Hindlimb muscle (tissue), 1 donor: ENCODE results near the gene C6orf89. TPM values are rescaled to one million over a fixed set of nuclear protein-coding genes. Genes with fewer than 3 reads are reported as not detected.
"Not testable (repeated sequence)": the region's sequence is repeated elsewhere in the genome, so short reads cannot be mapped to it uniquely, and the experiment has no call there.

ENCODE experiments used
- DNase-seq: peaks from one replicate; pipeline ENCODE4 v3.0.0-alpha.2; 2013
- polyA plus RNA-seq: library from polyadenylated mRNA; unstranded; fragments of 120-200 nt; gene quantifications from one replicate; pipeline ENCODE4 v1.2.1, GENCODE V29; 2013; ENCODE audit not compliant: insufficient read length

The C6orf89 gene
- polyA plus RNA-seq, 1 donor, result 30.9 TPM

DNA sequence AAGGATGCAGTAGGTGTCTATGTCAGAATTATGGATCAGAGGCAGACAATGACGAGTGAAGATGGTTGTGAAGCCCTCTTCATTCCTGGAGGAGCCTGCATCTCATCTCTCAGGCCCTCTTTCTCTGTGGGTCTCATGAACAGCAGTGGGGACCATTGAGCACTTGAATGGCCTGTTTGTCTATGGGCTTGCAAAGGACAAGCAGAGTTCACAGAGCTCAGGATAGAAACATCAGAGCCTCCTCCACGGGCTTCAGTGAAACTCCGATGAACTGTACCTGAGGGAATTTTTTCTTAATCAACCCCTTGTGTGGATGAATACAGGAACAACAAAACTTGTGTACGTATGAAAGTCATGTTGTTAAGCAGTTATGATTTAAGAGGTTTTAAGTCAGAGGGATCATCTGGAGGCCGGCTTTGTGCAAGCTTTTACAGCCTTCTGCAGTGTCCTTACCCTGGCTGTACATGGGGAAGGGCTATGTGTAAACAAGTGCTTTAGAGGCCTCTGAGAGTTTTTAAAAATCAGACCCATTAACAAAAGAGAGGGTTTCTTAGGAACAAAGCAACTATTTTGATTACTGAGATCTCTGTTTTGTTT, 39.1 kb downstream of the C6orf89 start:
- DNase-seq, result no peak

DNA sequence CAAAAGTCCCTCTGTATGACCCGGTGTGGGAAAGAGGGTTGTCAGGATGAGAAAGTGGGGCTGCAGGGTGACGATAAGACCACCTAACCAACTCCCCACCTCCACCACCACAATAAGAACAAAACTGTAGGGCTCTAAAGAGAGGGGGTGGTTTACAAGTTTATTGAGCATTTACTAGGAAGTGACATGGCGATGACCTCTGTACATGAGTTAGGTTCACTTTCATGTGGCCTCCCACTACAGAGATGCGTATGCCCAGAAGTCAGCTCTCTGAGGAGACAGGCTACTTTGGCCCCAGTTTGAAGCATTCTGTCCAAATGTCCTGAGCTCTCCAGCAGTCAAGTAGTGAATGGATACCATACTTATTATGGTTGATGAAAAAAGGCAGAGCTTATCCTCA, 40.1 kb downstream of the C6orf89 start:
- no peak for DNase-seq

DNA sequence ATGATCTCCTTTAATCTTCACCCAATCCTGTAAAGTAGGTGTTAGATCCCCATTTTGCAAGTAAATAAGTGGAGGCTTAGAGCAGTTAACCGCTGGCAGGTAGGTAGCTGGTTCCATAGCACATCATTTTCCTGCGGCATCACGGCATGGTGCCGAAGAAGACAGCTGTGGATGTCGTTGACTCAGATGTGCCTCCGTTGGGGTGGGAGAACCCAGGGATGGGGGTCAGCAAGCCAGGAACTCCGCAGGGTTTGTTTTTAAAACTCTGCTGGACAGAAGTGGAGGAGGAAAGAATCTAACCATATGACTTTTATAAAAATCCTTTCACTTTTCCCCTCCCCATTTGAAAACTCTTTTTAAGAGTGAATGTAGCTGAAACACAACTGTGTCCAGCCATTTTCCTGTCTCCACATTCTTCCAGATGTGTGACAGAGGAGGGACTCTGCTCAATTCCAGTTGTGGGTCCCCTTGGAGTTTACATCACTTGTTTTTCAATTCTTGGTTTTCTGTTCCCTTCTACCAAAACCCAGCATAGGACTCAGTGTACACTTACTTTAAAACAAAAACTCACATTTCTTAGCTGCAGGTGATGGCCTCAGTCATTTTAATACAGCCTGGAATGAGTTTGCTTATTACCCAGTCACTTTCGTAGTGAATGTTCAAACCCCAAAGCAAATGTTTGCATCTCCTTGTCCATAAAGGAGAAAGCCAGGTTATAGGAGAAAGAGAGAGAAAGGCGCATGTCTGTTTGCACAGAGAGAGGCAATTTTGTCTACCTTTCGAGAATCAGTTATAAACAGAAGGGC, 41.2 kb downstream of the C6orf89 start:
- DNase-seq, result no peak

GRCh38 chr6:36927691-36928546, 42.2 kb downstream of the C6orf89 start:
- DNase-seq, result peak; percentile 50

DNA sequence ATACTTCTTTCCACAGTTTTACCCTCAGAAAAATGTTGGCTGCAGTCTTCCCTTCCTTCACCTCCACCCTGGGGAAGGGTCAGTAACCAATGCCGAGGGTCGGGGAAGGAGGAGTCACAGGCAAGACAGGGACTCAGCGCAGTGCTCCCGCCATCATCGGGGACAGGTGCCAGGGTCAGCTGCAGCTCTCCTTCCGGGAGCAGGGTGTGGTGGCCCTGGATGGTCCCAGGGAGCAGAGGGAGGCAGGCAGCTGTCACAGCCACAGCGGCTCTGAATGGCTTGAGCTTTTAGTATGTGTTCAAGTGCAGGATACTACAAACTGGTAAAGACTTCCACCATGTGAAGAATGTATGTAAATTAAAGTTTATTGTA, 42.8 kb downstream of the C6orf89 start:
- DNase-seq, result no peak

- no peak for DNase-seq
Measured at GRCh38 chr6:36929152-36929551, 43.4 kb downstream of the C6orf89 start.

GRCh38 chr6:36929607-36930006, 43.9 kb downstream of the C6orf89 start:
- DNase-seq, result no peak

- DNase-seq, result no peak
Measured at GRCh38 chr6:36930483-36930882, 44.7 kb downstream of the C6orf89 start.

- no peak for DNase-seq
Measured at GRCh38 chr6:36933102-36933501, 47.4 kb downstream of the C6orf89 start.

DNA sequence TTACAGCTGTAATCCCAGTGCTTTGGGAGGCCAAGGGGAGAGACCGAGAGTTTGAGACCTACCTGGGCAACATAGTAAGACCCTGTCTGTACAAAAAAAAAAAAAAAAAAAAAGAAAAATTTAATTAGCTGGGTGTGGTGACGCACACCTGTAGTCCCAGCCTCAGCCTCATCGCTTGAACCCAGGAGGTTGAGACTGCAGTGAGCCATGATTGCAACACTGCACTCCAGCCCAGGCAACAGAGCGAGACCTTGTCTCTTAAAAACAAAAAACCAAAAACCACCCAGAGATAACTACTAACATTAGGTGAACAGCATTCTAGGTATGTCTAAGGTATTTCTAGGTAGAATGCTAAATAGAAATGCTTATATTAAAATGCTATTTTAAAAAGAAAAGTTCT, 47.8 kb downstream of the C6orf89 start:
- DNase-seq, result no peak

- no peak for DNase-seq
Measured at GRCh38 chr6:36934901-36935300, 49.1 kb downstream of the C6orf89 start.

GRCh38 chr6:36936824-36937223, 51.1 kb downstream of the C6orf89 start:
- no peak for DNase-seq

DNA sequence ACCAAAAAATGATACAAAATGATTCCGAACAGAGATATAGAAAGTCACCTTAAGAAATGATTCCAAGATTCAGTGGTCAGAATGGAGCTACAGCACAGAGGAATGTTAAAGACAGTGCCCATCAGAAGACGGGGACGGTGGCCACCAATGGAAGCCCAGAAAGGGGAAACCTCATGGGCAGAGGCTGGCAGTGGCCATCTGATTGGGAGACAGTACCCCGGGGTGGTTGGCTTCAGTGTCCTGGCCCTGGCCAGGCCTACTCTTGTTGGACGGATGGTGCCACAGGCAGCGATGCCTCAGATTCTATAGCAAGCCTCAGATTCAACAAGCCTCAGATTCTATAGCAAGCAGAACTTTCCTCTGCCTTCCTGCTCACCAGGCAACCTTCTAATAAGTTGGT, 52.1 kb downstream of the C6orf89 start:
- DNase-seq, result no peak

GRCh38 chr6:36938536-36938935, 52.8 kb downstream of the C6orf89 start:
- DNase-seq, result no peak

DNA sequence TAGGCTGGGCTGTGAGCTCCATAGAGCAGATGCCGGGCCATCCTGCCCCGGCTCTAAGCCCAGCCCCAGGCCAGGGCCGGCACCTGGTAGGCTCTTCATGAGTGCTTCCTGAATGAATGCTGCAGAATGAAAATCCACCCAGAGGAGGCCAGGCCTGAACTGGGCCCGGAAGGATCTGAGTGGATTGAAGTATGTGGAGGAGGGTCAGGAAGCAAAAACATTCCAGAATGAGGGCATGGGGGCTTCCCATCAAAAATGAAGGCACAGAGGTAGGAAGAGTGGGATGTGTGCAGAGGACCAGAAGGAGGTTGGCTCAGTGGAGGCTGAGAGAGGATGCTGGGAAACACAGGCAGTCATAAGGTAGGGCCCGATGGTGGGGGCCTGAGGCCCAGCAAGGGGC, 53.3 kb downstream of the C6orf89 start:
- DNase-seq, result not testable (repeated sequence)

GRCh38 chr6:36940027-36940426, 54.3 kb downstream of the C6orf89 start:
- DNase-seq, result no peak

GRCh38 chr6:36941561-36941960, 55.8 kb downstream of the C6orf89 start:
- DNase-seq, result not testable (repeated sequence)

- not testable (repeated sequence) for DNase-seq
Measured at GRCh38 chr6:36942329-36942728, 56.6 kb downstream of the C6orf89 start.

DNA sequence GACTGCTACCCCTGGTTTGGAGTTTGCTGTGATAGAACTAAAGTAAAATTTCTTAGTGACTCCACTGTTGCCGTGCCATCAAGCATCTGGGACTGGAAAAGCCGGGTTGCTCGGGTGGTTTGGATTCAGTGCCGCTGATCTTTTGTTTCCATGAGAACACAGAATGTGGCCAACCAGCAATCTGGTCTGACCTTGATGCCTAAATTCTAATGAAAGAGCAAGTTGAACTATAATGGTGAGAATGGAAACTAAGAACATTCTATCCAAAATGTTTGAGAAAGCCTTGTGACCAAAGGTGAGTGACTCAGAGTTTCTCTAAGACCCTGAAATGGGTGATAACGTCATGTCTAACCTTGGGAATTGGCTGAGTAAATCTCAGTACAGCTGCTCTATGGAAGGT, 58.9 kb downstream of the C6orf89 start:
- no peak for DNase-seq

- DNase-seq, result no peak
Measured at GRCh38 chr6:36945301-36945700, 59.5 kb downstream of the C6orf89 start.

- DNase-seq, result no peak
Measured at GRCh38 chr6:36946526-36946925, 60.8 kb downstream of the C6orf89 start.

- DNase-seq, result no peak
Measured at GRCh38 chr6:36947570-36948351, 62.0 kb downstream of the C6orf89 start.

DNA sequence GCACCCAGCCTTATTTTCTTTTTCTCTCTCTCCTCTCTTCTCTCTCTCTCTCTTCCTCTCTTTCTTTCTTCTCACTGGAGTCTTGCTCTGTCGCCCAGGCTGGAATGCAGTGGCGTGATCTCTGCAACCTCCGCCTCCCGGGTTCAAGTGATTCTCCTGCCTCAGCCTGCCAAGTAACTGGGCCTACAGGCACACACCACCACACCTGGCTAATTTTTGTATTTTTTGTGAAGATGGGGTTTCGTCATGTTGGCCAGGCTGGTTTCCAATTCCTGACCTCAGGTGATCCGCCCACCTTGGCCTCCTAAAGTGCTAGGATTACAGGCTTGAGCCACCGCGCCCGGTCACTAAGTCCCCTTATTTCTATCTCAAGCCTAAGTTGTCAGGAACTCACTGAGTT, 63.3 kb downstream of the C6orf89 start:
- not testable (repeated sequence) for DNase-seq
